H9 (cell line): ENCODE measurements around the gene GLRA1. TPM values are rescaled to one million over a fixed set of nuclear protein-coding genes. Genes with fewer than 3 reads are reported as not detected.

Experiments
- DNase-seq: peaks from one replicate; pipeline ENCODE4 v3.0.0-alpha.2; 2017
- H2AFZ ChIP-seq: one replicate; pipeline ENCODE4 v1.6.1; 2013; ENCODE audit warnings: mild to moderate bottlenecking, low read length, control low read depth, moderate library complexity
- H2AK5ac ChIP-seq: 2 replicates; pipeline ENCODE4 v1.6.1; 2013; ENCODE audit warnings: low read length, control low read depth, mixed read lengths; ENCODE audit not compliant: insufficient read length
- H2BK120ac ChIP-seq: one replicate; pipeline ENCODE4 v1.6.1; 2013; ENCODE audit warnings: low read depth, mild to moderate bottlenecking, low read length, control low read depth, inconsistent platforms; ENCODE audit not compliant: poor library complexity, severe bottlenecking
- H2BK12ac ChIP-seq: 2 replicates; pipeline ENCODE4 v1.6.1; 2013; ENCODE audit warnings: low read length, control low read depth, mixed read lengths, low read depth; ENCODE audit not compliant: insufficient read length
- H2BK15ac ChIP-seq: 2 replicates; pipeline ENCODE4 v1.6.1; 2013; ENCODE audit warnings: low read depth, low read length, control low read depth
- H2BK20ac ChIP-seq: one replicate; pipeline ENCODE4 v1.6.1; 2013; ENCODE audit warnings: low read depth, mild to moderate bottlenecking, low read length, control low read depth, inconsistent platforms; ENCODE audit not compliant: poor library complexity, severe bottlenecking
- H2BK5ac ChIP-seq: 2 replicates; pipeline ENCODE4 v1.6.1; 2013; ENCODE audit warnings: low read length, control low read depth, mixed read lengths; ENCODE audit not compliant: insufficient read length
- H3K14ac ChIP-seq: 2 replicates; pipeline ENCODE4 v1.6.1; 2013; ENCODE audit warnings: low read length, control low read depth; ENCODE audit not compliant: insufficient read depth
- H3K18ac ChIP-seq: 2 replicates; pipeline ENCODE4 v1.6.1; 2013; ENCODE audit warnings: low read depth, mild to moderate bottlenecking, mixed read lengths, low read length, control low read depth; ENCODE audit not compliant: insufficient read length
- H3K23ac ChIP-seq: 2 replicates; pipeline ENCODE4 v1.6.1; 2013; ENCODE audit warnings: low read length, control low read depth, mixed read lengths, low read depth; ENCODE audit not compliant: insufficient read length
- H3K23me2 ChIP-seq: 2 replicates; pipeline ENCODE4 v1.6.1; 2013; ENCODE audit warnings: low read depth, mild to moderate bottlenecking, mixed read lengths, low read length, control low read depth; ENCODE audit not compliant: insufficient read length, poor library complexity, severe bottlenecking
- H3K27ac ChIP-seq: 2 replicates; pipeline ENCODE4 v1.5.1; 2013; ENCODE audit warnings: low read length, control low read depth, mixed read lengths, low read depth; ENCODE audit not compliant: insufficient read length
- H3K27me3 ChIP-seq: 2 replicates; pipeline ENCODE4 v1.6.1; 2013; ENCODE audit warnings: low read length, control low read depth, inconsistent platforms; ENCODE audit not compliant: insufficient read depth
- H3K4ac ChIP-seq: 2 replicates; pipeline ENCODE4 v1.6.1; 2013; ENCODE audit warnings: low read depth, mild to moderate bottlenecking, control low read depth, inconsistent platforms, low read length, moderate library complexity
- H3K4me1 ChIP-seq: 2 replicates; pipeline ENCODE4 v1.6.1; 2013; ENCODE audit warnings: low read length, control low read depth, inconsistent platforms; ENCODE audit not compliant: insufficient read depth
- H3K4me2 ChIP-seq: 2 replicates; pipeline ENCODE4 v1.6.1; 2013; ENCODE audit warnings: low read length, control low read depth, mixed read lengths; ENCODE audit not compliant: insufficient read length, insufficient read depth
- H3K56ac ChIP-seq: 2 replicates; pipeline ENCODE4 v1.6.1; 2013; ENCODE audit warnings: low read depth, mild to moderate bottlenecking, mixed read lengths, low read length, control low read depth; ENCODE audit not compliant: insufficient read length
- H3K79me1 ChIP-seq: 2 replicates; pipeline ENCODE4 v1.6.1; 2013; ENCODE audit warnings: low read depth, mild to moderate bottlenecking, moderate library complexity, low read length, control low read depth, inconsistent platforms; ENCODE audit not compliant: insufficient read depth, poor library complexity, severe bottlenecking
- H3K79me2 ChIP-seq: 2 replicates; pipeline ENCODE4 v1.6.1; 2013; ENCODE audit warnings: low read length, control low read depth, inconsistent platforms; ENCODE audit not compliant: insufficient read depth
- H3K9ac ChIP-seq: 2 replicates; pipeline ENCODE4 v1.6.1; 2013; ENCODE audit warnings: low read length, control low read depth, mixed read lengths; ENCODE audit not compliant: insufficient read length; ENCODE audit errors: extremely low read depth
- H3K9me3 ChIP-seq: one replicate; pipeline ENCODE4 v1.6.1; 2013; ENCODE audit warnings: low read depth, low read length, inconsistent platforms; ENCODE audit not compliant: control insufficient read depth
- H3T11ph ChIP-seq: one replicate; pipeline ENCODE4 v1.6.1; 2013; ENCODE audit warnings: mild to moderate bottlenecking, low read length, control low read depth, inconsistent platforms
- H4K20me1 ChIP-seq: one replicate; pipeline ENCODE4 v1.6.1; 2013; ENCODE audit not compliant: control insufficient read depth, insufficient read length, insufficient read depth
- H4K5ac ChIP-seq: 2 replicates; pipeline ENCODE4 v1.6.1; 2013; ENCODE audit warnings: low read depth, mild to moderate bottlenecking, mixed read lengths, low read length, control low read depth; ENCODE audit not compliant: insufficient read length
- H4K8ac ChIP-seq: replicated peaks from 2 replicates; pipeline ENCODE4 v1.6.1; 2013; ENCODE audit warnings: low read length, control low read depth, mixed read lengths, low read depth; ENCODE audit not compliant: insufficient read length
- H4K91ac ChIP-seq: 2 replicates; pipeline ENCODE4 v1.6.1; 2013; ENCODE audit warnings: low read depth, mild to moderate bottlenecking, moderate library complexity, mixed read lengths, low read length, control low read depth; ENCODE audit not compliant: insufficient read length
- H3K27ac Mint-ChIP-seq, 3 experiments: 2 replicates in 2 of 3; 3 replicates in 1 of 3; pipeline ENCODE4 v1.8.0; 2020 to 2021; ENCODE audit warnings: mixed read lengths in 3 of 3, mild to moderate bottlenecking in 1 of 3, moderate library complexity in 1 of 3
- H3K27me3 Mint-ChIP-seq: 2 replicates; pipeline ENCODE4 v1.8.0; 2021; ENCODE audit warnings: low read depth, mild to moderate bottlenecking, moderate library complexity, mixed read lengths
- H3K36me3 Mint-ChIP-seq, 3 experiments: 2 replicates in 2 of 3; 3 replicates in 1 of 3; pipeline ENCODE4 v1.8.0; 2020 to 2021; ENCODE audit warnings: low read depth in 3 of 3, mixed read lengths in 3 of 3; ENCODE audit not compliant: insufficient read depth in 1 of 3
- H3K4me1 Mint-ChIP-seq, 2 experiments: 2 replicates each; pipeline ENCODE4 v1.8.0; 2020; ENCODE audit warnings: mixed read lengths in 2 of 2
- H3K4me3 Mint-ChIP-seq, 2 experiments: 2 replicates in 1 of 2; 3 replicates in 1 of 2; pipeline ENCODE4 v1.8.0; 2020 to 2021; ENCODE audit warnings: mild to moderate bottlenecking in 2 of 2, mixed read lengths in 2 of 2, moderate library complexity in 1 of 2
- H3K9me3 Mint-ChIP-seq, 2 experiments: 2 replicates in 1 of 2; 3 replicates in 1 of 2; pipeline ENCODE4 v1.8.0; 2020; ENCODE audit warnings: mild to moderate bottlenecking in 2 of 2, mixed read lengths in 2 of 2, moderate library complexity in 1 of 2
- CTCF ChIP-seq: fragments of 200-600 bp; sonication (generic); conservative IDR thresholded peaks from 3 replicates; pipeline ENCODE4 v1.8.0; 2021; ENCODE audit warnings: antibody characterized with exemption, mild to moderate bottlenecking
- WGBS: extraction: QIAGEN DNeasy Blood & Tissue Kit; methylation state at CpG from one replicate; pipeline ENCODE4 v1.1.7; 2013; ENCODE audit warnings: missing lambda C conversion rate, low lambda C conversion rate, mixed read lengths; ENCODE audit not compliant: insufficient read length; ENCODE audit errors: extremely low coverage; 5-methylcytosine and 5-hydroxymethylcytosine counted together
- total RNA-seq: library from RNA; stranded (reverse); gene quantifications from 2 replicates; pipeline ENCODE4 v1.2.1, GENCODE V29; 2021

GLRA1 gene
- total RNA-seq, 1 experiment from 2014 or later: not detected

DNA sequence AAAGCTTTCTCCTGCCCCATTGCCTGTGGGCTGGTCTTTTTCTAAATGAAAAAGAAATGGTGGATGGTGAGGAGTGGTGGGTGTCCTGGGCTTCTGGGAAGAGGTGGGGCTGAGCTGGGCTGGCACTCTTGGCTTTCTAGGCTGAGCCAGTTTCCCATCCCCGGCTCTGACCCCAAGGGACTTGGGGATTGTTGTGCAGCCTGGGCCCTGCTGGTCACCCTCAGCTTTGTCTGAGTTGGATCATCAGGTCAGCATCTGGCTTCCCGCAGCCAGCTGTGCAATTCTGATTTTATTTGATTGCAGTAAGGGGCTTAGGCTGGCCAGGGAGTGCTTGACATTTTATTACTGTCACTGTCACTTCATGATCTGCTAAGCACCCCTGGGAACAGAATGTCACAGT, 25.3 kb downstream of the GLRA1 start:
- H3K36me3 Mint-ChIP-seq: no peaks in the 10 kb centered on the region
- WGBS: no CpG with 5 or more reads among the region's 2 CpGs
- no peak overlapping the region for H3K27ac ChIP-seq
- H3K4me1 ChIP-seq: peaks cover 2% of the 10 kb centered on the region; the same call in 1 of the 2 replicates
- no peaks in the 10 kb centered on the region for H3K23me2 ChIP-seq
- peaks cover 45% of the 10 kb centered on the region for H3K27me3 ChIP-seq
- H3K4me1 Mint-ChIP-seq: peaks cover 27 to 29% of the 10 kb centered on the region in 2 experiments
- H4K8ac ChIP-seq: no peak overlapping the region
- no peak overlapping the region for H2BK5ac ChIP-seq
- no peaks in the 10 kb centered on the region for H4K20me1 ChIP-seq
- H3K4ac ChIP-seq: no peak overlapping the region
- no peak overlapping the region for H3K4me2 ChIP-seq
- no peak overlapping the region for H3T11ph ChIP-seq
- no peaks in the 10 kb centered on the region for H3K79me2 ChIP-seq
- H2BK20ac ChIP-seq: no peak overlapping the region
- peaks cover 90% of the 10 kb centered on the region for H3K27me3 Mint-ChIP-seq
- no peak overlapping the region for H2AK5ac ChIP-seq
- H3K27ac Mint-ChIP-seq: no peak overlapping the region
- no peak overlapping the region for H4K5ac ChIP-seq
- no peaks in the 10 kb centered on the region for H3K79me1 ChIP-seq
- no peak overlapping the region for H3K23ac ChIP-seq
- no peak overlapping the region for H2BK120ac ChIP-seq
- H4K91ac ChIP-seq: no peak overlapping the region
- H2AFZ ChIP-seq: no peak overlapping the region
- TF ChIP-seq CTCF: no peak
- H2BK12ac ChIP-seq: no peak overlapping the region
- H3K14ac ChIP-seq: no peak overlapping the region; the same call in 1 of the 2 replicates
- H3K56ac ChIP-seq: no peak overlapping the region
- H3K9me3 Mint-ChIP-seq: no peaks in the 10 kb centered on the region; a peak in 2 of 5 replicates
- no peak overlapping the region for H3K18ac ChIP-seq
- no peak overlapping the region for H3K4me3 Mint-ChIP-seq
- H3K9me3 ChIP-seq: no peaks in the 10 kb centered on the region
- no peak overlapping the region for H3K9ac ChIP-seq
- DNase-seq: no peak
- no peak overlapping the region for H2BK15ac ChIP-seq
